GM23338 (cell line): ENCODE data around the gene VWDE.

ENCODE experiments used
- CREB1 ChIP-seq: fragments of 250-450 bp; sonication (Bioruptor Pico); IDR thresholded peaks from 2 replicates; pipeline ENCODE4 v1.5.0; 2020; ENCODE audit warnings: low read depth, mild to moderate bottlenecking, moderate library complexity
- EZH2 ChIP-seq: fragments of 200-600 bp; sonication (generic); IDR thresholded peaks from one replicate; pipeline ENCODE4 v1.8.0; 2017; ENCODE audit warnings: antibody characterized with exemption, mild to moderate bottlenecking, low read depth; ENCODE audit not compliant: unreplicated experiment
- EZH2phosphoT487 ChIP-seq: fragments of 200-600 bp; sonication (generic); IDR thresholded peaks from one replicate; pipeline ENCODE4 v1.8.1; 2018; ENCODE audit warnings: antibody characterized with exemption; ENCODE audit not compliant: unreplicated experiment
- JUNB ChIP-seq: IDR thresholded peaks from one replicate; pipeline ENCODE4 v1.6.1; 2016; ENCODE audit warnings: antibody characterized with exemption; ENCODE audit not compliant: unreplicated experiment
- NANOG ChIP-seq: IDR thresholded peaks from 2 replicates; pipeline ENCODE4 v1.6.1; 2016; ENCODE audit warnings: antibody characterized with exemption, borderline replicate concordance
- POLR2AphosphoS5 ChIP-seq: IDR thresholded peaks from 2 replicates; pipeline ENCODE4 v1.6.1; 2016; ENCODE audit warnings: antibody characterized with exemption, low read depth
- REST ChIP-seq: IDR thresholded peaks from one replicate; pipeline ENCODE4 v1.6.1; 2018; ENCODE audit warnings: antibody characterized with exemption; ENCODE audit not compliant: unreplicated experiment
- ZNF114 ChIP-seq: fragments of 250-450 bp; sonication (Bioruptor Pico); IDR thresholded peaks from 2 replicates; pipeline ENCODE4 v1.5.0; 2020; ENCODE audit warnings: mild to moderate bottlenecking, moderate library complexity
- ZNF331 ChIP-seq: fragments of 250-450 bp; sonication (Bioruptor Pico); IDR thresholded peaks from 2 replicates; pipeline ENCODE4 v1.5.0; 2020; ENCODE audit warnings: low read depth, mild to moderate bottlenecking, moderate library complexity
- TF ChIP-seq, protein P1 (sequence below), 2 experiments: fragments of 200-600 bp in 1 of 2; sonication (generic) in 1 of 2; conservative IDR thresholded peaks; 2 replicates each; pipeline versions ENCODE4 v1.5.1 to v1.6.1; 2016 to 2017; ENCODE audit warnings: antibody characterized with exemption in 2 of 2, low read depth in 2 of 2, mild to moderate bottlenecking in 2 of 2, moderate library complexity in 1 of 2

- TF ChIP-seq EZH2, result no peak
- TF ChIP-seq, protein P1, sequence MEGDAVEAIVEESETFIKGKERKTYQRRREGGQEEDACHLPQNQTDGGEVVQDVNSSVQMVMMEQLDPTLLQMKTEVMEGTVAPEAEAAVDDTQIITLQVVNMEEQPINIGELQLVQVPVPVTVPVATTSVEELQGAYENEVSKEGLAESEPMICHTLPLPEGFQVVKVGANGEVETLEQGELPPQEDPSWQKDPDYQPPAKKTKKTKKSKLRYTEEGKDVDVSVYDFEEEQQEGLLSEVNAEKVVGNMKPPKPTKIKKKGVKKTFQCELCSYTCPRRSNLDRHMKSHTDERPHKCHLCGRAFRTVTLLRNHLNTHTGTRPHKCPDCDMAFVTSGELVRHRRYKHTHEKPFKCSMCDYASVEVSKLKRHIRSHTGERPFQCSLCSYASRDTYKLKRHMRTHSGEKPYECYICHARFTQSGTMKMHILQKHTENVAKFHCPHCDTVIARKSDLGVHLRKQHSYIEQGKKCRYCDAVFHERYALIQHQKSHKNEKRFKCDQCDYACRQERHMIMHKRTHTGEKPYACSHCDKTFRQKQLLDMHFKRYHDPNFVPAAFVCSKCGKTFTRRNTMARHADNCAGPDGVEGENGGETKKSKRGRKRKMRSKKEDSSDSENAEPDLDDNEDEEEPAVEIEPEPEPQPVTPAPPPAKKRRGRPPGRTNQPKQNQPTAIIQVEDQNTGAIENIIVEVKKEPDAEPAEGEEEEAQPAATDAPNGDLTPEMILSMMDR (conservative IDR thresholded peaks at IDR 0.05; ENCODE audit: low read depth in 2 of 2), result no peak
- no peak for TF ChIP-seq CREB1 (CRISPR knock-in tag)
- no peak; the same call in 1 of the 2 replicates for TF ChIP-seq POLR2AphosphoS5
- TF ChIP-seq ZNF114 (CRISPR knock-in tag), result no peak
- TF ChIP-seq JUNB, result no peak
- TF ChIP-seq EZH2phosphoT487, result no peak
- no peak for TF ChIP-seq REST
- no peak for TF ChIP-seq NANOG
- TF ChIP-seq ZNF331, result no peak
Measured at GRCh38 chr7:12303062-12303461, 100.6 kb downstream of the VWDE start.
